H9 (cell line): Measurements from ENCODE around the gene TFG. TPM values are rescaled to one million over a fixed set of nuclear protein-coding genes. Genes with fewer than 3 reads are reported as not detected.

ENCODE experiments used
- DNase-seq: peaks from one replicate; pipeline ENCODE4 v3.0.0-alpha.2; 2017
- H2AFZ ChIP-seq: one replicate; pipeline ENCODE4 v1.6.1; 2013; ENCODE audit warnings: mild to moderate bottlenecking, low read length, control low read depth, moderate library complexity
- H2AK5ac ChIP-seq: 2 replicates; pipeline ENCODE4 v1.6.1; 2013; ENCODE audit warnings: low read length, control low read depth, mixed read lengths; ENCODE audit not compliant: insufficient read length
- H2BK120ac ChIP-seq: one replicate; pipeline ENCODE4 v1.6.1; 2013; ENCODE audit warnings: low read depth, mild to moderate bottlenecking, low read length, control low read depth, inconsistent platforms; ENCODE audit not compliant: poor library complexity, severe bottlenecking
- H2BK12ac ChIP-seq: 2 replicates; pipeline ENCODE4 v1.6.1; 2013; ENCODE audit warnings: low read length, control low read depth, mixed read lengths, low read depth; ENCODE audit not compliant: insufficient read length
- H2BK15ac ChIP-seq: 2 replicates; pipeline ENCODE4 v1.6.1; 2013; ENCODE audit warnings: low read depth, low read length, control low read depth
- H2BK20ac ChIP-seq: one replicate; pipeline ENCODE4 v1.6.1; 2013; ENCODE audit warnings: low read depth, mild to moderate bottlenecking, low read length, control low read depth, inconsistent platforms; ENCODE audit not compliant: poor library complexity, severe bottlenecking
- H2BK5ac ChIP-seq: 2 replicates; pipeline ENCODE4 v1.6.1; 2013; ENCODE audit warnings: low read length, control low read depth, mixed read lengths; ENCODE audit not compliant: insufficient read length
- H3K14ac ChIP-seq: 2 replicates; pipeline ENCODE4 v1.6.1; 2013; ENCODE audit warnings: low read length, control low read depth; ENCODE audit not compliant: insufficient read depth
- H3K18ac ChIP-seq: 2 replicates; pipeline ENCODE4 v1.6.1; 2013; ENCODE audit warnings: low read depth, mild to moderate bottlenecking, mixed read lengths, low read length, control low read depth; ENCODE audit not compliant: insufficient read length
- H3K23ac ChIP-seq: 2 replicates; pipeline ENCODE4 v1.6.1; 2013; ENCODE audit warnings: low read length, control low read depth, mixed read lengths, low read depth; ENCODE audit not compliant: insufficient read length
- H3K23me2 ChIP-seq: 2 replicates; pipeline ENCODE4 v1.6.1; 2013; ENCODE audit warnings: low read depth, mild to moderate bottlenecking, mixed read lengths, low read length, control low read depth; ENCODE audit not compliant: insufficient read length, poor library complexity, severe bottlenecking
- H3K27ac ChIP-seq: 2 replicates; pipeline ENCODE4 v1.5.1; 2013; ENCODE audit warnings: low read length, control low read depth, mixed read lengths, low read depth; ENCODE audit not compliant: insufficient read length
- H3K27me3 ChIP-seq: 2 replicates; pipeline ENCODE4 v1.6.1; 2013; ENCODE audit warnings: low read length, control low read depth, inconsistent platforms; ENCODE audit not compliant: insufficient read depth
- H3K4ac ChIP-seq: 2 replicates; pipeline ENCODE4 v1.6.1; 2013; ENCODE audit warnings: low read depth, mild to moderate bottlenecking, control low read depth, inconsistent platforms, low read length, moderate library complexity
- H3K4me1 ChIP-seq: 2 replicates; pipeline ENCODE4 v1.6.1; 2013; ENCODE audit warnings: low read length, control low read depth, inconsistent platforms; ENCODE audit not compliant: insufficient read depth
- H3K4me2 ChIP-seq: 2 replicates; pipeline ENCODE4 v1.6.1; 2013; ENCODE audit warnings: low read length, control low read depth, mixed read lengths; ENCODE audit not compliant: insufficient read length, insufficient read depth
- H3K56ac ChIP-seq: 2 replicates; pipeline ENCODE4 v1.6.1; 2013; ENCODE audit warnings: low read depth, mild to moderate bottlenecking, mixed read lengths, low read length, control low read depth; ENCODE audit not compliant: insufficient read length
- H3K79me1 ChIP-seq: 2 replicates; pipeline ENCODE4 v1.6.1; 2013; ENCODE audit warnings: low read depth, mild to moderate bottlenecking, moderate library complexity, low read length, control low read depth, inconsistent platforms; ENCODE audit not compliant: insufficient read depth, poor library complexity, severe bottlenecking
- H3K79me2 ChIP-seq: 2 replicates; pipeline ENCODE4 v1.6.1; 2013; ENCODE audit warnings: low read length, control low read depth, inconsistent platforms; ENCODE audit not compliant: insufficient read depth
- H3K9ac ChIP-seq: 2 replicates; pipeline ENCODE4 v1.6.1; 2013; ENCODE audit warnings: low read length, control low read depth, mixed read lengths; ENCODE audit not compliant: insufficient read length; ENCODE audit errors: extremely low read depth
- H3K9me3 ChIP-seq: one replicate; pipeline ENCODE4 v1.6.1; 2013; ENCODE audit warnings: low read depth, low read length, inconsistent platforms; ENCODE audit not compliant: control insufficient read depth
- H3T11ph ChIP-seq: one replicate; pipeline ENCODE4 v1.6.1; 2013; ENCODE audit warnings: mild to moderate bottlenecking, low read length, control low read depth, inconsistent platforms
- H4K20me1 ChIP-seq: one replicate; pipeline ENCODE4 v1.6.1; 2013; ENCODE audit not compliant: control insufficient read depth, insufficient read length, insufficient read depth
- H4K5ac ChIP-seq: 2 replicates; pipeline ENCODE4 v1.6.1; 2013; ENCODE audit warnings: low read depth, mild to moderate bottlenecking, mixed read lengths, low read length, control low read depth; ENCODE audit not compliant: insufficient read length
- H4K8ac ChIP-seq: replicated peaks from 2 replicates; pipeline ENCODE4 v1.6.1; 2013; ENCODE audit warnings: low read length, control low read depth, mixed read lengths, low read depth; ENCODE audit not compliant: insufficient read length
- H4K91ac ChIP-seq: 2 replicates; pipeline ENCODE4 v1.6.1; 2013; ENCODE audit warnings: low read depth, mild to moderate bottlenecking, moderate library complexity, mixed read lengths, low read length, control low read depth; ENCODE audit not compliant: insufficient read length
- H3K27ac Mint-ChIP-seq, 3 experiments: 2 replicates in 2 of 3; 3 replicates in 1 of 3; pipeline ENCODE4 v1.8.0; 2020 to 2021; ENCODE audit warnings: mixed read lengths in 3 of 3, mild to moderate bottlenecking in 1 of 3, moderate library complexity in 1 of 3
- H3K27me3 Mint-ChIP-seq: 2 replicates; pipeline ENCODE4 v1.8.0; 2021; ENCODE audit warnings: low read depth, mild to moderate bottlenecking, moderate library complexity, mixed read lengths
- H3K36me3 Mint-ChIP-seq, 3 experiments: 2 replicates in 2 of 3; 3 replicates in 1 of 3; pipeline ENCODE4 v1.8.0; 2020 to 2021; ENCODE audit warnings: low read depth in 3 of 3, mixed read lengths in 3 of 3; ENCODE audit not compliant: insufficient read depth in 1 of 3
- H3K4me1 Mint-ChIP-seq, 2 experiments: 2 replicates each; pipeline ENCODE4 v1.8.0; 2020; ENCODE audit warnings: mixed read lengths in 2 of 2
- H3K4me3 Mint-ChIP-seq, 2 experiments: 2 replicates in 1 of 2; 3 replicates in 1 of 2; pipeline ENCODE4 v1.8.0; 2020 to 2021; ENCODE audit warnings: mild to moderate bottlenecking in 2 of 2, mixed read lengths in 2 of 2, moderate library complexity in 1 of 2
- H3K9me3 Mint-ChIP-seq, 2 experiments: 2 replicates in 1 of 2; 3 replicates in 1 of 2; pipeline ENCODE4 v1.8.0; 2020; ENCODE audit warnings: mild to moderate bottlenecking in 2 of 2, mixed read lengths in 2 of 2, moderate library complexity in 1 of 2
- WGBS: extraction: QIAGEN DNeasy Blood & Tissue Kit; methylation state at CpG from one replicate; pipeline ENCODE4 v1.1.7; 2013; ENCODE audit warnings: missing lambda C conversion rate, low lambda C conversion rate, mixed read lengths; ENCODE audit not compliant: insufficient read length; ENCODE audit errors: extremely low coverage; 5-methylcytosine and 5-hydroxymethylcytosine counted together
- total RNA-seq: library from RNA; stranded (reverse); gene quantifications from 2 replicates; pipeline ENCODE4 v1.2.1, GENCODE V29; 2021
- TF ChIP-seq, protein P1 (sequence below): fragments of 200-600 bp; sonication (generic); conservative IDR thresholded peaks from 3 replicates; pipeline ENCODE4 v1.8.0; 2021; ENCODE audit warnings: antibody characterized with exemption, mild to moderate bottlenecking

Gene TFG
- total RNA-seq, 1 experiment from 2014 or later = 80.7 TPM

- no peaks in the 10 kb centered on the region for H3K36me3 Mint-ChIP-seq
- H4K5ac ChIP-seq = no peak overlapping the region
Observed at GRCh38 chr3:100798012-100798411, 88.7 kb downstream of the TFG start.

More at GRCh38 chr3:100798012-100798411, 88.7 kb downstream of the TFG start:
- H2AFZ ChIP-seq = no peak overlapping the region
- TF ChIP-seq, protein P1, sequence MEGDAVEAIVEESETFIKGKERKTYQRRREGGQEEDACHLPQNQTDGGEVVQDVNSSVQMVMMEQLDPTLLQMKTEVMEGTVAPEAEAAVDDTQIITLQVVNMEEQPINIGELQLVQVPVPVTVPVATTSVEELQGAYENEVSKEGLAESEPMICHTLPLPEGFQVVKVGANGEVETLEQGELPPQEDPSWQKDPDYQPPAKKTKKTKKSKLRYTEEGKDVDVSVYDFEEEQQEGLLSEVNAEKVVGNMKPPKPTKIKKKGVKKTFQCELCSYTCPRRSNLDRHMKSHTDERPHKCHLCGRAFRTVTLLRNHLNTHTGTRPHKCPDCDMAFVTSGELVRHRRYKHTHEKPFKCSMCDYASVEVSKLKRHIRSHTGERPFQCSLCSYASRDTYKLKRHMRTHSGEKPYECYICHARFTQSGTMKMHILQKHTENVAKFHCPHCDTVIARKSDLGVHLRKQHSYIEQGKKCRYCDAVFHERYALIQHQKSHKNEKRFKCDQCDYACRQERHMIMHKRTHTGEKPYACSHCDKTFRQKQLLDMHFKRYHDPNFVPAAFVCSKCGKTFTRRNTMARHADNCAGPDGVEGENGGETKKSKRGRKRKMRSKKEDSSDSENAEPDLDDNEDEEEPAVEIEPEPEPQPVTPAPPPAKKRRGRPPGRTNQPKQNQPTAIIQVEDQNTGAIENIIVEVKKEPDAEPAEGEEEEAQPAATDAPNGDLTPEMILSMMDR = no peak
- no peak overlapping the region for H4K8ac ChIP-seq
- H2BK5ac ChIP-seq = no peak overlapping the region
- no peaks in the 10 kb centered on the region for H3K9me3 Mint-ChIP-seq
- no peaks in the 10 kb centered on the region for H3K79me2 ChIP-seq
- H3K56ac ChIP-seq = no peak overlapping the region
- DNase-seq = no peak
- no peak overlapping the region for H3K23ac ChIP-seq
- no peak overlapping the region for H3K27ac Mint-ChIP-seq
- H2AK5ac ChIP-seq = no peak overlapping the region
- H2BK15ac ChIP-seq = no peak overlapping the region
- no peak overlapping the region for H3K14ac ChIP-seq
- peaks cover 4 to 8% of the 10 kb centered on the region in 2 experiments; a peak in 1 of 4 replicates for H3K4me1 Mint-ChIP-seq
- H3K23me2 ChIP-seq = no peaks in the 10 kb centered on the region
- H3K4me2 ChIP-seq = no peak overlapping the region
- H4K20me1 ChIP-seq = no peaks in the 10 kb centered on the region
- H3T11ph ChIP-seq = no peak overlapping the region
- H3K4ac ChIP-seq = no peak overlapping the region
- no peaks in the 10 kb centered on the region for H3K4me1 ChIP-seq
- H3K27me3 Mint-ChIP-seq = no peaks in the 10 kb centered on the region
- no peak overlapping the region for H3K18ac ChIP-seq
- no peak overlapping the region for H3K27ac ChIP-seq
- H2BK20ac ChIP-seq = no peak overlapping the region
- H4K91ac ChIP-seq = no peak overlapping the region
- H3K9me3 ChIP-seq = no peaks in the 10 kb centered on the region
- no peak overlapping the region for H2BK12ac ChIP-seq
- no CpG with 5 or more reads among the region's 1 CpG for WGBS
- H3K79me1 ChIP-seq = no peaks in the 10 kb centered on the region
- no peak overlapping the region for H3K9ac ChIP-seq
- no peak overlapping the region for H2BK120ac ChIP-seq
- H3K27me3 ChIP-seq = no peaks in the 10 kb centered on the region
- no peak overlapping the region for H3K4me3 Mint-ChIP-seq

Other genes starting within 250 kb of the TFG start
- 10.1 and 10.3 TPM in 2 replicates for gene TMEM45A, start 216.9 kb upstream of the TFG start, total RNA-seq
- gene ADGRG7, start 99.9 kb upstream of the TFG start, total RNA-seq = not detected in 2 replicates